GM21528 (cell line): Measurements from ENCODE around the gene ZC3H18.

Experiments used
- ATAC-seq: cut with Tn5 transposase; IDR thresholded peaks from one replicate; pipeline ENCODE4 v1.9.1; 2021; ENCODE audit warnings: mild to moderate bottlenecking, moderate library complexity; ENCODE audit not compliant: unreplicated experiment, low FRiP score

ZC3H18 gene

DNA sequence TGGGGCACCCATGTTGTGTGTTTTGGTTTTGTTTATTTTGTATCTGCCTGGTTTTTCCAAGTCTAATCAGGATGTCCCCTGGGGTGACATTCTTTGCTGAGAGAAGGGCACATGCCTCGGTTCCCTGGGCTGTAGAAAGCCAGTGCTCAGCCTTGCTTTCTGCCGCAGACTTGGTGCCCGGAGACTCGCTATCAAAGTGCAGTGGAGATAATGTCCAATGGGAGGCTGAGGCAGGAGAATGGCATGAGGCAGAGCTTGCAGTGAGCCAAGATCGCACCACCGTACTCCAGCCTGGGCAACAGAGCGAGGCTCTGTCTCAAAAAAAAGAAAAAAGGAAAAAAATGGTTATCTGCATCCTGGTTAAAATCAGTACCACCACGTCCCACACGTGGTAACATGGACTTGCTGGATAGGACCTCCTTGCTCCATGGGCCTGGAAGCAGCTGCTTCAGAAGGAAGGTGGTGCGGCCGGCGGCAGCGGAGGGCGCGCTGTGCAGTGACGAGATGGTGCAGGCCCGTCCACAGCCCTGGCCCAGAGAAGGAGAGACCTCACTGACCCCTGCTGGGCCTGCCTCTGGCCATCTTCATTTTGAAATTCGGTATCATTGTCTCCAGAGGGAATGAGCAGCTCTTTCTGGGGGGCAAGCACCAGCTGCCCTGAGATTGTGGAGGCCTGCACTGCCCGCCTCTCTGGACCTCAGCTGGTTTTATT is 48.9 kb downstream of the ZC3H18 start:
- no peak for ATAC-seq

DNA sequence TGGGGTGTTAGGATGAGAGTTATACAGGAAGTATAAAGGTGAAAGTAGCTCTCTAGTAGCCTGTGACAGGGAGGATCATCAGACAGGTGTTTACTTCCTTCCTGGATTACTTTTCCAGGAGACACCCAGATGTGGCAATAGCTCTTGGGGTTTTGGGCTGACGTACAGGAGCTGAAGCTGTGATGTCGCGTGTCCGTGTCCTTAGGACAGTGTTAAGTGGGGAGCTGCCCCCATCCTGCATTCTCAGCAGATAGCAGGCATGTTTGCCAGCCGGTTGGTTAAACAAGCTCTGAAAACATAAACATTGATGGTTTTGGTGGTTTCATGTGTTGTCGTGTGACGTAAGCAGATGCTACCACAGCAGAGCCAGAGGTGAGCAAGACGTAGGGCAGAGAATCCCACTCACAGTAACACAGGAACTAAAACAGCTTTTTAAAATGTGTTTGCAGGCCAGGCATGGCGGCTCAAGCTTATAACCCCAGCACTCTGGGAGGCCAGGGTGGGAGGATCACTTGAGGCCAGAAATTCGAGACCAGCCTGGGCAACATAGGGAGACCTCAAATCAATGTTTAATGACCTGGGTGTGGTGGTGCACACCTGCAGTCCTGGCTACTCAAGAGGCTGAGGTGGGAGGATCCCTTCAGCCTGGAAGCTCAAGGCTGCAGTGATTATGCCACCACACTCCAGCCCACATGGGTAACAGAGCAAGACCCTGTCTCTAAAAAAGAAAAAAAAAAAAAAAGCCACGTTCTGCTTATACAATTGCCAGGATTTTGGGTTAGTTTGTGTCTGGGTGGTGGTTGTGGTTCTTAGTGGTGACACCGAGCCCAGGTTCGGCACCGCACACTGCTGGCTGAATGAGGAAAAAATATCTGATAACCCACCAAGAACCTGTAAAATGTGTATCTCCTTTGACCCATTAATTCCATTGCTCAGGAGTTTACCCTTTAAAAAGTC is 49.9 kb downstream of the ZC3H18 start:
- no peak for ATAC-seq

DNA sequence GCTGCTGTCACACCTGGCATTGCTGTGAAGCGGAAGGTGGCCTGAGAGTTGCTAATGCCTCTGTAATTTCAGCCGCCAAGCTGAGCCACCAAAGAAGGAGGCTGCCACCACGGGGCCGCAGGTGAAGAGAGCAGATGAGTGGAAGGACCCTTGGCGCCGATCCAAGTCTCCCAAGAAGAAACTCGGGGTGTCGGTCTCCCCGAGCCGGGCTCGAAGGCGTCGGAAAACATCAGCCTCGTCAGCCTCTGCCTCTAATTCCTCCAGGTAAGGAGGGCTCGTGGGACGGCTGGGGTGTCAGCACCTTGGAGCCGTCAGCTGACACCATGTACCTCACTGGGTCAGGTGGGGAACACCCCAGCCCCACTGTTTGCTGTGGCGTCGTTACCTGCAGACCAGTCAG is 51.9 kb downstream of the ZC3H18 start:
- no peak for ATAC-seq

DNA sequence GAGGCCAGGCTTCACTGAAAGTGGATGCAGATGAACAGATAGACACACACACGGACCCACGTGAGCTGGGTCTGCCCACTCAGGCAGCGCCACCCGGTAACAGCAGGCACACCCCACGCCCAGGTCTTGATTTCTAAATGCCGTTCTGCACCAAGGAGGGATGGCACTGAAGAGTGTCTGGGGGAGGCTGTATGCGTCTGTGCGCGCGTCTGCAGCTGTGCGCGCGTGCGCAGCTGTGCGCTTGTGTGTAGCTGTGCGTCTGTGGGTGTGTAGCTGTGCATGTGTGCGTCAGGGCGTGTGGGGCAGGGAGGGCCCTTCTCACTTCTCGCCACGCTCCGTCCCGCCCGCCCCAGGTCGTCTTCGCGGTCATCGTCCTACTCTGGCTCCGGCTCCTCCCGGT is 52.7 kb downstream of the ZC3H18 start:
- no peak for ATAC-seq

DNA sequence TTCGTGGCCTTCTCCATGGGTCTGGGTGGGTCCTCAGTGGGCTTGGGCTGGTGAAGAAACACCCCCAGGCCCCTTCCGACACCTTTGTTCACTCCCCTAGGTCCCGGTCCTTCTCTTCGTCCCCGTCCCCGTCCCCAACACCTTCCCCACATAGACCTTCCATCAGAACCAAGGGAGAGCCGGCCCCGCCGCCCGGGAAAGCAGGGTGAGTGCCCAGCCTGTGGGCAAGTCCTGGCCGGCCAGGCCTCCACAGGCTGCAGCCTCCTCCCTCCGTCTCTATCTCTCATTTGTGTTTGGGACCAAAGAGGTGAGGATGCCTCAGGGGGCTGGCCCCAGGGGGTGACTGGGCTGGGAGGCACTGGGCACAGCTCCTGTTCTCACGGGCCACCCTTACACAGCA is 53.7 kb downstream of the ZC3H18 start:
- ATAC-seq, result no peak

DNA sequence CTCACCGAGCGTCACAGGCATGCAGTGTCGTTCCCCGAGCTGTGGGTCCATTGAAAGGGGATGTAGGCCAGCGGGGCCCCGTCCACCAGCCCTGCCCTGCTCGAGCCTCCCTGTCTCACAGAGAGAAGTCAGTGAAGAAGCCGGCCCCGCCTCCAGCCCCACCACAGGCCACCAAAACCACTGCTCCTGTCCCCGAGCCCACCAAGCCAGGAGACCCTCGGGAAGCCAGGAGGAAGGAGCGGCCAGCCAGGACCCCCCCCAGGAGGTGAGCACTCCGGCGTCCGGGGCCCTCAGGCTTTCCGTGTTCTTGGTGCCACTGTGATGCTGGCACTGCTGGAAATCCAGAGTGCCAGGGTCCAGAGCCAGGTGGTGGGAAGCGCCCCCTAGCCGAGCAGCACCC is 54.3 kb downstream of the ZC3H18 start:
- ATAC-seq, result no peak

DNA sequence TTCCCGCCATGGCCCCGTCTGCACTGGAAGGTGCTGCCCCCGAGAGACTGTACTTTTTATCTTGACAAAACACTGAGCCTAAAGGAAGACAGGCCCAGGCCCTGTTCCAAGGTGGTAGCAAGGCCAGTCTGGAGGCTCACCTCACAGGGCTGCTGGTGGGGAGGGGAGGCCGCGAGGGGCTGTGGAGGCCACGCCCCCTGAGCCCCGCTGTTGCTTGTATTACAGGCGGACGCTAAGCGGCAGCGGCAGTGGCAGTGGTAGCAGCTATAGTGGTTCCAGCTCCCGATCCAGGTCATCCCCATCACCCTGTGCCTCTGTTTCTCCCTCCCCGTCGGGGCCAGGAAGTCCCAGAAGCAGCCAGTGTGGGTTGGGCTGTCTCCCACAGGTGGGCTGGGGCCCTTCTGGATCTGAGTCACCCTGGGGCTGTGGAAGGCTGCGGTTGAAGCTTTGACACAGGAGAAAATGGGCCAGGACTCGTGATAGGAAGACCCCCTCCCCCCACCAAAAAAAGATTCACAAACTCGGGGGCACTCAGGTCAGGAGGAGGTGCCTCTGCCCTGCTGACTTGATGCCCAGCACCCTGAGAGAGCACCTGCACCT is 54.9 kb downstream of the ZC3H18 start:
- ATAC-seq, result no peak

DNA sequence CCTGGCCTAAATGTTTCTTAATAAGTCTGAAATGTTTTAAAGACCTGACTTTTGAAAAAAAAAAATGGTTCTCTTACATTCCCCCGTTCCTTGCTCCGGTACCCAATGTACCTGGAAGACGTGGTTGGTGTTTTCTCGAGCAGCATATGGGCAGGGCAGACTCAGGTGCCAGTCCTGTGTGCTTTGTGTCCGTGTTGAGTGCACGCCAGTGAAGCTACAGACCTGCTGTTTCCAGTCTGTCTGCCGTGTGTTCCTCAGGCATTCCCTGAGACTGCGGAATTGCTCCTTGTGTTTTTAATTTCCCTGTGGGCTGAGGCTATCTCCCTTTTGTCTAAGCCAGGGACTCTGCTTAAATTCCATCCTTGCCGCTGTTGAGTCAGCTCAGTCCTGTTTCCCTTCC is 56.4 kb downstream of the ZC3H18 start:
- no peak for ATAC-seq

DNA sequence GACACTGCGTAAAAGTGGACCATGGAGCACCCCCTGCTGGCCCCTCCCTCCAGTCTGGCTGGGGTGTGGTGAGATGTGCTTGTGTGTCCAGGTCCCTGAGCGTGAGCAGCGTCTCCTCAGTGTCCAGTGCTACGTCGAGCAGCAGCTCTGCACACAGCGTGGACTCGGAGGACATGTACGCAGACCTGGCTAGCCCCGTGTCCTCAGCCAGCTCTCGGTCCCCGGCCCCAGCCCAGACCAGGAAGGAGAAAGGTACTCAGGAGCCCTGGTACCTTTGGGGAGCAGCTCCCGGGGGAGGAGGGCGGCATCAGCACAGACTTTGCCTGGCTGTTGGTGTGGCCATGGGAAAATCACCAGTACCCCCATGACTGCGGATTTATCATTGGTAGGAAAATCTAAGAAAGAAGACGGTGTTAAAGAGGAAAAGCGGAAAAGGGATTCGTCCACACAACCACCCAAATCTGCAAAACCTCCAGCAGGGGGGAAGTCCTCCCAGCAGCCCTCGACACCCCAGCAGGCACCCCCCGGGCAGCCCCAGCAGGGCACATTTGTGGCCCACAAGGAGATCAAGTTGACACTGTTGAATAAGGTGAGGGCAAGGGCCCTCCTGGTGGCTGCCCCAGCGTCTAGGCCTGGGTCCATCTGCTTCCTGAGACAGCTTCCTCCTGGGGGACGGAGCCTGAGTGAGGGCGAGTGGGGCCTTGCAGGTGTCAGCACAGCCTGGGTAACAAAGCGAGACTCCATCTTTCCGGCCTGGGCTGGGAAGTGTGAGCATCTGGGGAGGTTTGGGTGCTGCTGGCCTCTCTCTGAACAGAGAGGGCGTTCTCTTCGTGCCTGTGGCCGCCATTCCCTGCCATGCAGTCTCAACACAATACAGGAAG is 57.6 kb downstream of the ZC3H18 start:
- no peak for ATAC-seq

DNA sequence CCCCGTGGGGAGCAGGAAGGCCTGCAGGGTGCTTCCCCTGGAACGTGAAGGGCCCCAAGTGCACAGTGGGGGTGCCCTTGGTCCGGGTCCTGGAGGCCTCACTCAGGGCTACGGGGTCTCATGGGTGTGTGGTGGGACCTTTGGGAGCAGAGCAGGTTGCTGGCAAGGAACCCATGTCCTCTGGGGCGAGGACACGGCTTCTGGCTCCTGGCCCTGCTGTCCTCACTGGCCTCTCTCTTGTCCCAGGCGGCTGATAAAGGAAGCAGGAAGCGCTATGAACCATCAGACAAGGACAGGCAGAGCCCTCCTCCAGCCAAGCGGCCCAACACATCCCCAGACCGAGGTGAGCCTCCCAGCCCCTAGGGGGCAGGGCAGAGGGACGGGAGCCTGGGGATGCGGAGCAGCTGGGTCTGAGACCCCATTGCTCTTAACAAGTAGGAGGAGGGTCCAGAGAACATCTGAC is 58.3 kb downstream of the ZC3H18 start:
- ATAC-seq, result no peak

DNA sequence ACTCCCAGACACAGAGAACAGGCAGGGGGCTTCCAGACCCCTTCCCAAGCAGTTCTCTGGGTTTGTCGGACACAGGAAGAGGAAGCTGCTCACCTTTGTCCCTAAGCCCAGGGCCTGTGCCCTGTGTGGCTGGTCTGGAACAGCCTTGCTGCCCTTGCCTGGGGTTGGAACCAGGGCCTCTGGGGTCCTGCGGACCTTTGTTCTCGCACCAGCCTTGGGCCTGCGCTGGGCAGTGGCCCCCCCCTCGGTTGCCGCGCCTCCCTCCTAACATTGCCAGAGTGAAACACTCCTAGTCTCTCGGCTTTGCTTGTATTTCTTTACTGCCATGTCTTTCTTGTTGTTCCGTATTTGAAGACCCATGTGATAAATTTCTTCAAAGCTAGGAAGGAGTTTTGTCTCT is 59.6 kb downstream of the ZC3H18 start:
- ATAC-seq, result no peak

DNA sequence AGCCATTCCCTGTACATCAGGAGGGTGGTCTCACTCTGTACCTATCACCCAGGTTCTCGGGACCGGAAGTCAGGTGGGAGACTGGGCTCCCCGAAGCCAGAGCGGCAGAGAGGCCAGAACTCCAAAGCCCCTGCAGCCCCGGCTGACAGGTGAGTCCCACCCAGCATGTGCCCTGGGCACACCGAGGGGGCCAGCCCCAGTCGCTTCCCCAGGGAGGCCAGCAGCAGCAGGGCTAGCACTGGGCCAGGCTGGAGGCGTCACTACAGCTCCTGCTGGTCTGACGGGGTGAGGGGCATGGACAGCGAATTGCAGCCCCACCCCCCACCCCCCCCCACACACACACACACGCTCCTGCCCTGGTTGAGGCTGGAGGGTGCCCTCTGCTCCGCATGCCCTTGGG is 60.2 kb downstream of the ZC3H18 start:
- ATAC-seq, result no peak

DNA sequence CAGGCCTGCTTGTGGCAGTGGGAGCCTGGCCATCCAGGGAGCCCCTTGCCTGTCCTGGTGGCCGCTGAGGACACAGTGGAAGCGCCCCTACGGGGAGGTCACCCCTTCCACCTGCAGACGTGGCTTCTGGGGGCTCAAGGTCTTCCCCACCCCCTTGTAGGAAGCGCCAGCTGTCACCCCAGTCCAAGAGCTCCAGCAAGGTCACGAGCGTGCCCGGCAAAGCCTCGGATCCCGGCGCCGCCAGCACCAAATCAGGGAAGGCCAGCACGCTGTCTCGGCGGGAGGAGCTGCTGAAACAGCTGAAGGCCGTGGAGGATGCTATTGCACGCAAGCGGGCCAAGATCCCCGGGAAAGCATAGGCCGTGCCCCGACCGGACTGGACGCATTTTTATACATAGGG is 60.7 kb downstream of the ZC3H18 start:
- no peak for ATAC-seq

DNA sequence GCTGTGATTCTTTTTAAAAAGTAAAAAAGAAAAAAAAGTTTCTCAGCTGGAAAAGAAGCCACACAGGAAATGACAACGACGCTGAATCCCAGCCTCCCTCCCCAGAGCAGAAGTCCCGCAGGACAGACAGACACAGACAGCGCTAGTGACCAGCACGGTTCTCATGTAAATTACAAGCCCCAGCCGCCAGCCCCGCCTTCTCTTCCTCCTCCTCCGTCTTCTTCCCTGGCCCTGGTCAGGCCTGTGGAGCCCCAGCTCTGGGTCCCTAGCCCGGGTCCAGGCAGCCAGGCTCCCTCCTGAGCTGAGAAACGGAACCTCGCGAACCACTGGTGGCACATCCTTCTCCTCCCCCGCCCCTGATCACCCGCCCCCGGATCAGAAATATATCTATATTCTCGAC is 61.2 kb downstream of the ZC3H18 start:
- no peak for ATAC-seq

DNA sequence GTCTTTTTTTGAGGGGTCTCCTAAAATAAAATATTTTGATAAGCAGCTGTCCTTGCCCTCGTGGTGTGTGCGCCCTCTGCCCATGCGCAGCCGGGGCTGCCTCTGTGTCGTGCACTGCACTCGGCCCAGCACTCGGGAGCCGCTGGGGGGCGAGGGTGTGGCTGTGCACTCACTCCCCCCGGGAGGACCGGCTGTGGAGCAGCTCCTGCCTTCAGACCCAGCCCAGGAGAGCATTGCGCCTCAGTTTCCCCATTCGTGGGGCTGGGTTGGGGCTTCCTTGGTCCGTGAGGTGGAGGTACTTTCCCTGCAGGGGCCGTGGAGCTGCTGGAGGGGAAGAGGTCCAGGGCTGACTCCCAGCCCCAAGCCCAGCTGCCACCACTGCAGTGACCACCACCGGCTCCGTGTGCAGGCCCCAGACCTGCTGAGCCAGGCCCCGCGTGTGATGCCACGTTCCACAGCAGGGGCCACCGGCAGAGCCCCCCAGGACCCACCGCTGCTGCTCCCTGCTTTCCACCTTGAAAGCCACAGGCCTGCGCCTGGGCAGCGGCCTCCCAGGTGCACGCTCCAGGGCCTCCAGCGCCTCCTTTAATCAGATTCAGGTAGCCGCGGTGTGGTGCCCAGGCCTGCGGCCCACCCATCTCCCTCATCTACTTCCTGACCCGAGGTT is 61.9 kb downstream of the ZC3H18 start:
- no peak for ATAC-seq

DNA sequence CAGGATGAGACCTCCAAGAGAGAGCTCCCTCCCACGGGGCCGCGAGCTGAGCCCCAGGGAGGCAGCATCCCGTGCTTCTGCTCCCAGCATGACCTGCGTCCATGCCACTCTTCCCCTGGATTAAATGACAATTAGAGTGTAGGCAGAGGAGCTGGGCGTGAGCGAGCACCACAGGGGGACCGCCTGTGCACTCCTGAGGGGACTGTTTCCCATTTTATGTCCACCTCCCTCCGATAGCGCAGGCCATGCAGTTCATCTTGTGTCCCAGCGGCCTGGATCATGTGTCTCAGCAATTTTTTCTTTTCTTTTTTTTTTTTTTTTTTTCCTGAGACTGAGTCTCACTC is 62.4 kb downstream of the ZC3H18 start:
- no peak for ATAC-seq

DNA sequence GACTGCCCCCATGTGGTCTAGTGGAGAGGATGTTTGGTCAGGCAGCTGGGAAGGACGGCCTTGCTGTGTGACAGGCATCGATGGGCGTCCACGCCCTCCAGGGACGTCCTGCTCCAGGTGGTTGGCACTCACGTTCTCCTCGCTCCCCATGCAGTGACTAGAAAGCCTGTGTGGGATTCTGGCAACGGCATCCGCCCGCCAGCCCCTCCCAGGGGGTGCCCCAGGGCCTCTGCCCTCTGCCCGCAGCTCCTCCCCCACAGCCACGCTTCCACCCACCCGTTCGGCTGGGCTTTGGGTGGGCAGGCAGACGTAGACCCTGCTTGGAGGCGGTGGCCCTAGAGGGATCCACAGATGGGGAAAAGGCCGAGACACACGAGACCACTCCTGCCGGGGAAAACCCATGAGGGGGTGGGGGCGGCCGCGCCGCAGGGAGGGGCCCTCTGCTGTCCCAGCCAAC is 63.5 kb downstream of the ZC3H18 start:
- ATAC-seq, result no peak

DNA sequence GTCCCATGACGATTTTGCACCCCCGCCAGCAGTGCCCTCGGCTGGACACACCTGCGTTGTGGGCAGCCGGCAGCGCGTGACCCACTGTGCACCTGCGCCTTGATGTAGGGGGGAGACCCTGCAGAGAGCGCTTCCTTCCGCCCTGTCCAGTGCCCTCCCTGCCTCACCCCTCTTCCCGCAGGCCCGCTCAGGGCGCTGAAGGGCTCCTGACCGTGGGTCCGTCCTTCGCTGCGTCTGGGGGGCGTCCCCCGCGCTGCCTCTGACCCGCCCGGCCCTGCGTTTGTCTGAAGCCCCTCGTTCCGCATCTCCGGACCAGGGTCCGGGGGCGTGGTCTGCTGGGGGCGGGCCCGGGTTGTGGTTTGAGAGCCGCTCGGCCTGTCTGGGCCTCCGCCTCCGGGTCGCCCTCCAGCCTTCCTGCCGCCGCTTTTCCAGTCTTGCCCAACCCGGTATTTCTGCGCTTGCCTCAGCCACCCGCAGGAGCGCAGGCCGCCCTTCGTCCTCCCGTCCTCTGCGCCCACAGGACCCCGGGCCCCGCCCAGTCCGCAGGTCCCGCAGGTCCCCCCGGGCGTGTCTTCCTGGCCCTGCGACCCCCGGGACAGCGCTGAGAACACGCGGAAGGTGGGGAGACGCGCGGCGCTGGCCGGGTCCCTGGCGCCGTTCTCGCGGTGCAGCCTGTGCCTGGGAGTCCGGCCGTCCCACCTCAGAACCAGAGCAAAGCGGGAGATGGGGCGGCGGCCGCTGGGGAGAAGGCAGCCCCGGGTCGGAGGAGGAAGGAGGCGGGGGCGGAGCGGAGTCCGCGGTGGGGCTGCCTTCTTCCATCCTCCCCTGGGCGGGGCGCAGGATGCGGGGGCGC is 64.2 kb downstream of the ZC3H18 start:
- no peak for ATAC-seq
